ENCODE data around the gene TBC1D3G. TPM values are rescaled to one million over a fixed set of nuclear protein-coding genes. Genes with fewer than 3 reads are reported as not detected.

TBC1D3G gene
- total and polyA plus RNA-seq, 3 experiments from 2014 or later, result not detected

Other genes with a start within 250 kb of the TBC1D3G start
- 1,000 to 10,000 TPM; 1,154 to 1,264 TPM for gene CCL3, start 233.7 kb upstream of the TBC1D3G start, total RNA-seq
- 2.3 TPM for gene CCL3, start 233.7 kb upstream of the TBC1D3G start, polyA plus RNA-seq
- gene CCL4, start 220.1 kb upstream of the TBC1D3G start, total RNA-seq, result 1,000 to 10,000 TPM; 1,703 to 1,794 TPM
- 161 TPM for gene CCL4, start 220.1 kb upstream of the TBC1D3G start, polyA plus RNA-seq
- 1 to 10 TPM; 3.3 to 4.4 TPM for gene TBC1D3B, start 147.2 kb upstream of the TBC1D3G start, total RNA-seq
- 0.49 TPM for gene TBC1D3B, start 147.2 kb upstream of the TBC1D3G start, polyA plus RNA-seq
- 100 to 1,000 TPM; 138 to 164 TPM for gene CCL3L1, start 127.1 kb upstream of the TBC1D3G start, total RNA-seq
- gene CCL3L1, start 127.1 kb upstream of the TBC1D3G start, polyA plus RNA-seq, result 2.9 TPM
- 100 to 1,000 TPM; 519 to 562 TPM for gene CCL4L2, start 112.8 kb upstream of the TBC1D3G start, total RNA-seq
- gene CCL4L2, start 112.8 kb upstream of the TBC1D3G start, polyA plus RNA-seq, result 4.9 TPM
- under 1 TPM; 0.20 to 0.51 TPM for gene TBC1D3I, start 59.3 kb upstream of the TBC1D3G start, total RNA-seq
- not detected for gene TBC1D3I, start 59.3 kb upstream of the TBC1D3G start, polyA plus RNA-seq
- gene TBC1D3H, start 64.6 kb downstream of the TBC1D3G start, total RNA-seq, result not detected
- gene TBC1D3H, start 64.6 kb downstream of the TBC1D3G start, polyA plus RNA-seq, result not detected
- 10 to 100 TPM; 57.6 to 60.8 TPM for gene ZNHIT3, start 162.8 kb downstream of the TBC1D3G start, total RNA-seq
- 89.4 TPM for gene ZNHIT3, start 162.8 kb downstream of the TBC1D3G start, polyA plus RNA-seq
- gene MYO19, start 211.0 kb downstream of the TBC1D3G start, total RNA-seq, result 100 to 1,000 TPM; 133 to 138 TPM
- 5.0 TPM for gene MYO19, start 211.0 kb downstream of the TBC1D3G start, polyA plus RNA-seq
- 10 to 100 TPM; 42.2 to 43.0 TPM for gene PIGW, start 211.1 kb downstream of the TBC1D3G start, total RNA-seq
- gene PIGW, start 211.1 kb downstream of the TBC1D3G start, polyA plus RNA-seq, result 11.4 TPM
- 10 to 100 TPM; 65.1 to 67.0 TPM for gene GGNBP2, start 221.0 kb downstream of the TBC1D3G start, total RNA-seq
- 63.3 TPM for gene GGNBP2, start 221.0 kb downstream of the TBC1D3G start, polyA plus RNA-seq

All from CD8-positive, alpha-beta memory T cell (primary cell).